IPS-18a (cell line): ENCODE results near the gene FDX2.

Experiments
- H3K27ac ChIP-seq: one replicate; pipeline ENCODE4 v1.5.1; 2013; ENCODE audit warnings: low read length
- H3K27me3 ChIP-seq: one replicate; pipeline ENCODE4 v1.6.1; 2013; ENCODE audit warnings: mild to moderate bottlenecking, low read length; ENCODE audit not compliant: control insufficient read depth, insufficient read depth
- H3K36me3 ChIP-seq: one replicate; pipeline ENCODE4 v1.6.1; 2013; ENCODE audit warnings: low read depth, low read length; ENCODE audit not compliant: control insufficient read depth
- H3K4me1 ChIP-seq: one replicate; pipeline ENCODE4 v1.6.1; 2013; ENCODE audit warnings: low read depth, low read length; ENCODE audit not compliant: control insufficient read depth
- H3K4me3 ChIP-seq: one replicate; pipeline ENCODE4 v1.5.1; 2013; ENCODE audit warnings: low read length
- H3K9ac ChIP-seq: one replicate; pipeline ENCODE4 v1.6.1; 2013; ENCODE audit warnings: mild to moderate bottlenecking, low read length, moderate library complexity
- H3K9me3 ChIP-seq: one replicate; pipeline ENCODE4 v1.6.1; 2013; ENCODE audit warnings: low read depth, low read length; ENCODE audit not compliant: control insufficient read depth

FDX2 gene

GRCh38 chr19:10315335-10316214 lies at the start of gene FDX2:
Gene FDX2 (minus strand): TSS chr19:10316015. CDS start chr19:10315996, 19 bp downstream.
- Histone ChIP-seq H3K36me3 (peaks cover 16% of the 10 kb centered on the region), H3K9me3 (no peaks in the 10 kb centered on the region), H3K27me3 (no peaks in the 10 kb centered on the region), H3K9ac (peak within 1 kb of the TSS; percentile 55), H3K4me1 (peaks cover 3% of the 10 kb centered on the region), H3K27ac (peak within 1 kb of the TSS; percentile 35), H3K4me3 (peak within 1 kb of the TSS; percentile 79)

- Histone ChIP-seq H3K27me3 (no peaks in the 10 kb centered on the region), H3K36me3 (peaks cover 8% of the 10 kb centered on the region), H3K4me1 (no peaks in the 10 kb centered on the region), H3K9me3 (no peaks in the 10 kb centered on the region), H3K27ac (no peak overlapping the region), H3K4me3 (no peak overlapping the region), H3K9ac (no peak overlapping the region)
These were observed 49.7 kb upstream of the FDX2 start for GRCh38 chr19:10365518-10365917.

GRCh38 chr19:10364644-10365043 lies 48.8 kb upstream of the FDX2 start:
- Histone ChIP-seq H3K4me1 (no peaks in the 10 kb centered on the region), H3K9ac (no peak overlapping the region), H3K9me3 (no peaks in the 10 kb centered on the region), H3K4me3 (no peak overlapping the region), H3K27me3 (no peaks in the 10 kb centered on the region), H3K27ac (no peak overlapping the region), H3K36me3 (peaks cover 8% of the 10 kb centered on the region)

DNA sequence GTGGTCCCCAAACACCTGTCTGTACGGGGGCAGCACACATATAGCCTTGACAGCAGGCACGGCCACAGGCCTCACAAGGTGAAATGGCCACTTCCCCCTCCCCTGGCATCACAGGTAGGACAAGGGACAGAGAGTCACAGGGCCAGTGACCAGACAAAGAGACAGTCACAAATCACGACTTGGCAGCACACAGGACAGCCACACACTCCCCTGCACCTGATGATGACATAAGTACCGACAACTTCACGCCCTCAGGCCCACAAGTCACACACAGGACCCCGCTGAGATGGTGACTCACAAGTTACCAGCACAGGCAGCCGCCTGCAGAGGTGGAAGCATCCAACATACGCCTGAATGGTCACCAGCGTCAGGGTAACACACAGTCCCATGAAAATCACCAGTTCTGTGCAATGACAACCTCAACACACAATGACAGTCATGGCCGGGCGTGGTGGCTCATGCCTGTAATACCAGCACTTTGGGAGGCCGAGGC lies 48.0 kb upstream of the FDX2 start:
- no peak overlapping the region for H3K9ac ChIP-seq
- H3K9me3 ChIP-seq = no peaks in the 10 kb centered on the region
- peaks cover 8% of the 10 kb centered on the region for H3K36me3 ChIP-seq
- H3K4me1 ChIP-seq = no peaks in the 10 kb centered on the region
- H3K27me3 ChIP-seq = no peaks in the 10 kb centered on the region
- H3K27ac ChIP-seq = no peak overlapping the region
- no peak overlapping the region for H3K4me3 ChIP-seq

DNA sequence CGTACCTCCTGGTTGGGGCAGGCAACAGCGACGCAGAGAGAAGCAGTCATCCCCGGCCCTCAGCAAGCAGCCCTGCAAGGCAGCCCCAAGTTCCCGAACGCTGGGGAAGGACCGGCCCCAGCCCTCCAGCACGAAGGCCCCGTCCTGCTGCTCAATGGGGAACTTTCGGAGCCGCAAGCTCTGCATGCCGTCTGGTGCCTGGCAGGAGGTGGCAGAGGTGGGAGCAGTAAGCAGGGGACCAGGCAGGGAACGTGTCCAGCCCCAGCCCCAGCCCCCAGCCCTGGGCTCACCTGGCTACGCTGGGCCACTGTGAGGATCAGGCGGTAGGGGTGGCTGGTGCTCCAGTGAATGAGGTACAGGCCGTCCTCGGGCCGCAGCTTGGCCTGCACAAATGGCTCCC lies 46.4 kb upstream of the FDX2 start:
- H3K4me1 ChIP-seq = no peaks in the 10 kb centered on the region
- no peak overlapping the region for H3K9ac ChIP-seq
- peaks cover 8% of the 10 kb centered on the region for H3K36me3 ChIP-seq

DNA sequence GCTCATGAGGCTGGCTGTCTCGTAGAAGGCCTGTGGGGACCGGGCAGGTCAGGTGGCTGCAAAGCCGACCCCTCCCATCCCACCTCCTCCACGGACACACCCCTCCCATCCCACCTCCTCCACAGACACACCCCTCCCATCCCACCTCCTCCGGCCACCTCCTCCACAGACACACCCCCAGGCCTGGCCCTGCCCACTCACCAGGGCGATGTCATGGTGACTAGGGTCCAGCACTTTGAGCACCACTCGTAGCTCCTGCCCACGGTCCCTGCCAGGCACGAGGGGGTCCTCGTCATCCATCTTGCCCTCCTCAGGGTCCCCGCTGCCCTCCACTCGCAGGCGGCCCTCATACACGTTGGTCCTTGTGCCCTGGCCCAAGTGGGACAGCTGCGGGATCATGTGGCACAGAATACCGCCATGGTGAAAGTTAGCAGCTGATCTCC lies 45.8 kb upstream of the FDX2 start:
- Histone ChIP-seq H3K9me3 (no peaks in the 10 kb centered on the region), H3K4me1 (no peaks in the 10 kb centered on the region), H3K27ac (no peak overlapping the region), H3K27me3 (no peaks in the 10 kb centered on the region), H3K4me3 (no peak overlapping the region), H3K9ac (no peak overlapping the region), H3K36me3 (peaks cover 8% of the 10 kb centered on the region)

More for the DNA sequence above, 46.4 kb upstream of the FDX2 start:
- no peaks in the 10 kb centered on the region for H3K27me3 ChIP-seq
- no peak overlapping the region for H3K27ac ChIP-seq
- no peaks in the 10 kb centered on the region for H3K9me3 ChIP-seq
- no peak overlapping the region for H3K4me3 ChIP-seq

- no peak overlapping the region for H3K27ac ChIP-seq
- H3K9me3 ChIP-seq = no peaks in the 10 kb centered on the region
- H3K4me3 ChIP-seq = no peak overlapping the region
- peaks cover 3% of the 10 kb centered on the region for H3K4me1 ChIP-seq
- peaks cover 4% of the 10 kb centered on the region for H3K36me3 ChIP-seq
- H3K27me3 ChIP-seq = no peaks in the 10 kb centered on the region
- H3K9ac ChIP-seq = no peak overlapping the region
These were observed 40.6 kb upstream of the FDX2 start for GRCh38 chr19:10356431-10356830.

GRCh38 chr19:10353793-10354391 lies 38.1 kb upstream of the FDX2 start:
- no peaks in the 10 kb centered on the region for H3K9me3 ChIP-seq
- no peaks in the 10 kb centered on the region for H3K27me3 ChIP-seq
- H3K36me3 ChIP-seq = peaks cover 4% of the 10 kb centered on the region
- peaks cover 3% of the 10 kb centered on the region for H3K4me1 ChIP-seq
- H3K9ac ChIP-seq = peak overlapping the region; percentile 51
- no peak overlapping the region for H3K27ac ChIP-seq
- H3K4me3 ChIP-seq = peak overlapping the region; percentile 64

GRCh38 chr19:10352764-10353671 lies 37.2 kb upstream of the FDX2 start:
- peak overlapping the region; percentile 4 for H3K27ac ChIP-seq
- H3K9ac ChIP-seq = peak overlapping the region; percentile 51
- H3K4me3 ChIP-seq = peak overlapping the region; percentile 64
- peaks cover 4% of the 10 kb centered on the region for H3K36me3 ChIP-seq
- no peaks in the 10 kb centered on the region for H3K9me3 ChIP-seq
- H3K4me1 ChIP-seq = peaks cover 3% of the 10 kb centered on the region
- H3K27me3 ChIP-seq = no peaks in the 10 kb centered on the region

- Histone ChIP-seq H3K4me3 (no peak overlapping the region), H3K9me3 (no peaks in the 10 kb centered on the region), H3K4me1 (no peaks in the 10 kb centered on the region), H3K27me3 (no peaks in the 10 kb centered on the region), H3K36me3 (peaks cover 4% of the 10 kb centered on the region), H3K27ac (no peak overlapping the region), H3K9ac (no peak overlapping the region)
These were observed 30.7 kb upstream of the FDX2 start for GRCh38 chr19:10346509-10346908.

- Histone ChIP-seq H3K9ac (no peak overlapping the region), H3K27me3 (no peaks in the 10 kb centered on the region), H3K9me3 (no peaks in the 10 kb centered on the region), H3K36me3 (no peaks in the 10 kb centered on the region), H3K4me3 (no peak overlapping the region), H3K4me1 (no peaks in the 10 kb centered on the region), H3K27ac (no peak overlapping the region)
These were observed 29.0 kb upstream of the FDX2 start for GRCh38 chr19:10344780-10345179.
